Measurements from ENCODE around the gene IL1RL2.

DNA sequence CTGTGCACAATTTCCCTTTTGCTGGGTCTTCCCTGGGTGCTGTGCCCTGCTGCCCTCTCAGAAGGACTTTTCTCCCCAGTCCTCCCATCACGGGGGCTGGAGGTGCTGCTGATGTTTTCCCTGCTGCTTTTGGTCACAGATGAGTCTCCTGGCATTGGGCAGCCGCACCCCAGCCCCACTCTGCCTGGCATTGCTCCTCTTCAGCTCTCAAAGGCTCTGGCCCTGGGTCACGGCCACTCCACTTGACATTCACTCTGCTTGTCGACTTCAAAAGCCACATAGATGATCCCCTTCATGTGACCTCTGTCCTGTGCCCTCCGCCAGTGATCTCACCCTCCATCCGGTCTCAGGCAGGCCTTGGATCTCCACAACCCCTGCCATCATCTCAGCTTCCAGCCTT lies 81.0 kb downstream of the IL1RL2 start:
- TF ChIP-seq CTCF (IDR thresholded peaks at IDR 0.05), result no peak
- no peak for TF ChIP-seq POLR2A (IDR thresholded peaks at IDR 0.05)

Data from lower leg skin (tissue), 3 donors.